ENCODE results near the gene GLMN.

GLMN gene

GRCh38 chr1:92203105-92203504, 95.7 kb downstream of the GLMN start:
- H3F3A ChIP-seq (ENCODE audit: insufficient read depth, low read length): no peaks in the 10 kb centered on the region
- no peak overlapping the region for H3K4me2 ChIP-seq (ENCODE audit: low read depth, low read length)
- H3K9ac ChIP-seq (ENCODE audit: low read length): no peak overlapping the region
- no peak for DNase-seq
- H3K79me2 ChIP-seq (ENCODE audit: low read length): no peaks in the 10 kb centered on the region
- H3K36me3 ChIP-seq (replicated peaks; ENCODE audit: insufficient read depth, low read length): no peaks in the 10 kb centered on the region
- H3K9me2 ChIP-seq (replicated peaks; ENCODE audit: insufficient read depth, low read length): no peaks in the 10 kb centered on the region
- no peaks in the 10 kb centered on the region for H3K4me1 ChIP-seq (ENCODE audit: low read length)
- H3K27ac ChIP-seq (ENCODE audit: low read length): no peak overlapping the region
- no peaks in the 10 kb centered on the region for H4K20me1 ChIP-seq (ENCODE audit: insufficient read depth, low read length)
- H3K27me3 ChIP-seq (replicated peaks; ENCODE audit: insufficient read depth, low read length): no peaks in the 10 kb centered on the region
- TF ChIP-seq EZH2phosphoT487 (IDR thresholded peaks at IDR 0.05; ENCODE audit: low read length) (no peak), CTCF (IDR thresholded peaks at IDR 0.05; ENCODE audit: low read length) (no peak), EZH2 (optimal IDR thresholded peaks at IDR 0.05; ENCODE audit: low read depth, low read length) (no peak)
- H3K4me3 ChIP-seq (ENCODE audit: low read length): no peak overlapping the region
- no peaks in the 10 kb centered on the region for H3K9me3 ChIP-seq (replicated peaks; ENCODE audit: insufficient read depth, low read length)
- H2AFZ ChIP-seq (ENCODE audit: low read length): no peak overlapping the region

- Histone ChIP-seq H3K9ac (ENCODE audit: low read length) (no peak overlapping the region), H3K9me3 (replicated peaks; ENCODE audit: insufficient read depth, low read length) (no peaks in the 10 kb centered on the region), H3K4me2 (ENCODE audit: low read depth, low read length) (no peak overlapping the region), H3K27ac (ENCODE audit: low read length) (no peak overlapping the region), H3K27me3 (replicated peaks; ENCODE audit: insufficient read depth, low read length) (no peaks in the 10 kb centered on the region), H4K20me1 (ENCODE audit: insufficient read depth, low read length) (no peaks in the 10 kb centered on the region), H3K9me2 (replicated peaks; ENCODE audit: insufficient read depth, low read length) (no peaks in the 10 kb centered on the region), H3K4me1 (ENCODE audit: low read length) (no peaks in the 10 kb centered on the region), H3K79me2 (ENCODE audit: low read length) (no peaks in the 10 kb centered on the region), H3K4me3 (ENCODE audit: low read length) (no peak overlapping the region), H3F3A (ENCODE audit: insufficient read depth, low read length) (no peaks in the 10 kb centered on the region), H2AFZ (ENCODE audit: low read length) (no peak overlapping the region), H3K36me3 (replicated peaks; ENCODE audit: insufficient read depth, low read length) (no peaks in the 10 kb centered on the region)
- no peak for DNase-seq
- no peak for TF ChIP-seq EZH2 (optimal IDR thresholded peaks at IDR 0.05; ENCODE audit: low read depth, low read length)
- TF ChIP-seq CTCF (IDR thresholded peaks at IDR 0.05; ENCODE audit: low read length): no peak
- TF ChIP-seq EZH2phosphoT487 (IDR thresholded peaks at IDR 0.05; ENCODE audit: low read length): no peak
Measured at GRCh38 chr1:92201973-92202372, 96.8 kb downstream of the GLMN start.
